ENCODE results near the gene NSUN7.

Gene NSUN7

GRCh38 chr4:40857956-40858355 is 108.2 kb downstream of the NSUN7 start:
- H3K36me3 ChIP-seq (ENCODE audit: insufficient read depth, insufficient read length, low read length): peaks cover 11% of the 10 kb centered on the region
- no peak overlapping the region for H3K9ac ChIP-seq (ENCODE audit: insufficient read length, low read depth)

GRCh38 chr4:40858962-40859361 is 109.2 kb downstream of the NSUN7 start:
- H3K27me3 ChIP-seq (ENCODE audit: insufficient read depth, insufficient read length): no peaks in the 10 kb centered on the region
- H3K4me1 ChIP-seq (ENCODE audit: insufficient read depth, insufficient read length): no peaks in the 10 kb centered on the region
- DNase-seq (ENCODE audit: low read depth, low spot score): no peak
- peaks cover 5% of the 10 kb centered on the region for H3K36me3 ChIP-seq (ENCODE audit: insufficient read depth, insufficient read length, low read length)
- H3K9me3 ChIP-seq (ENCODE audit: insufficient read depth, low read length): no peaks in the 10 kb centered on the region
- no peak for TF ChIP-seq YY1 (IDR thresholded peaks at IDR 0.05; ENCODE audit: insufficient read depth, insufficient read length)
- TF ChIP-seq SUZ12 (IDR thresholded peaks at IDR 0.05; ENCODE audit: extremely low read depth, insufficient read depth, insufficient read length): no peak
- no peak for TF ChIP-seq ZNF274 (IDR thresholded peaks at IDR 0.05; ENCODE audit: low read depth, low read length)
- no peak overlapping the region for H3K4me3 ChIP-seq (ENCODE audit: insufficient read length, low read depth)
- H3K9ac ChIP-seq (ENCODE audit: insufficient read length, low read depth): no peak overlapping the region

More at GRCh38 chr4:40857956-40858355, 108.2 kb downstream of the NSUN7 start:
- no peak overlapping the region for H3K4me3 ChIP-seq (ENCODE audit: insufficient read length, low read depth)
- no peaks in the 10 kb centered on the region for H3K4me1 ChIP-seq (ENCODE audit: insufficient read depth, insufficient read length)
- no peaks in the 10 kb centered on the region for H3K27me3 ChIP-seq (ENCODE audit: insufficient read depth, insufficient read length)
- no peak for DNase-seq (ENCODE audit: low read depth, low spot score)
- TF ChIP-seq YY1 (IDR thresholded peaks at IDR 0.05; ENCODE audit: insufficient read depth, insufficient read length) (no peak), SUZ12 (IDR thresholded peaks at IDR 0.05; ENCODE audit: extremely low read depth, insufficient read depth, insufficient read length) (no peak), ZNF274 (IDR thresholded peaks at IDR 0.05; ENCODE audit: low read depth, low read length) (no peak)
- H3K9me3 ChIP-seq (ENCODE audit: insufficient read depth, low read length): no peaks in the 10 kb centered on the region
